Activated CD4-positive, alpha-beta T cell treated with anti-CD3 and anti-CD28 coated beads for 1 hour (primary cell): ENCODE measurements around the gene MANEAL.

ENCODE experiments used
- DNase-seq: peaks from one replicate; pipeline ENCODE4 v3.0.0-alpha.2; 2020

The MANEAL gene

GRCh38 chr1:37792943-37793686 is 532 bp upstream of the MANEAL start:
- no peak for DNase-seq

- DNase-seq, result no peak
Measured at GRCh38 chr1:37794372-37795339, 1.0 kb downstream of the MANEAL start.

- DNase-seq, result no peak
Measured at GRCh38 chr1:37795340-37796125, 1.9 kb downstream of the MANEAL start.

- DNase-seq, result no peak
Measured at GRCh38 chr1:37797750-37798345, 4.2 kb downstream of the MANEAL start.

- DNase-seq, result no peak
Measured at GRCh38 chr1:37802439-37802838, 8.8 kb downstream of the MANEAL start.

- DNase-seq, result no peak
Measured at GRCh38 chr1:37807220-37807554, 13.5 kb downstream of the MANEAL start.

GRCh38 chr1:37807555-37808368 is 14.1 kb downstream of the MANEAL start, which contains the start of the genes C1orf122 and YRDC:
TSS of gene C1orf122 (plus strand) at chr1:37807790. CDS start at chr1:37808405, 615 bp downstream.
TSS of gene YRDC (minus strand) at chr1:37808208. CDS start at chr1:37808180, 28 bp downstream.
- peak; percentile 89 for DNase-seq

GRCh38 chr1:37808369-37809319 is 15.0 kb downstream of the MANEAL start:
- DNase-seq, result no peak

GRCh38 chr1:37809942-37810341 is 16.3 kb downstream of the MANEAL start:
- no peak for DNase-seq

GRCh38 chr1:37811027-37811655 is 17.5 kb downstream of the MANEAL start:
- DNase-seq, result peak; percentile 40

- DNase-seq, result no peak
Measured at GRCh38 chr1:37813529-37814145, 20.0 kb downstream of the MANEAL start.

GRCh38 chr1:37814252-37814651 is 20.6 kb downstream of the MANEAL start:
- DNase-seq, result no peak

- no peak for DNase-seq
Measured at GRCh38 chr1:37817481-37817880, 23.8 kb downstream of the MANEAL start.

- no peak for DNase-seq
Measured at GRCh38 chr1:37821481-37821880, 27.8 kb downstream of the MANEAL start.

GRCh38 chr1:37822906-37823815 is 29.5 kb downstream of the MANEAL start:
- DNase-seq, result no peak

- DNase-seq, result no peak
Measured at GRCh38 chr1:37824001-37824400, 30.4 kb downstream of the MANEAL start.

GRCh38 chr1:37825506-37825905 is 31.9 kb downstream of the MANEAL start:
- no peak for DNase-seq

- DNase-seq, result no peak
Measured at GRCh38 chr1:37828410-37829074, 34.9 kb downstream of the MANEAL start.
